Small intestine (tissue), 7 donors: ENCODE results near the gene LRRC55. TPM values are rescaled to one million over a fixed set of nuclear protein-coding genes. Genes with fewer than 3 reads are reported as not detected.

Experiments used
- DNase-seq, 2 donors: peaks; one replicate each; pipeline versions ENCODE4 v3.0.0 to v3.0.0-alpha.2; 2013
- FAIRE-seq: peaks from 2 replicates; lab custom pipeline; 2012; peaks lifted over from hg19 to GRCh38; lab: Jason Lieb, UNC
- H3K27ac ChIP-seq, 3 donors: one replicate each; pipeline ENCODE4 v1.5.1; 2013; ENCODE audit warnings: low read length in 2 of 3, mild to moderate bottlenecking in 2 of 3, control low read depth in 1 of 3, inconsistent platforms in 1 of 3, low read depth in 1 of 3, moderate library complexity in 1 of 3
- H3K27me3 ChIP-seq, 3 donors: one replicate each; pipeline ENCODE4 v1.6.1; 2013; ENCODE audit warnings: low read length in 3 of 3, inconsistent platforms in 1 of 3; ENCODE audit not compliant: control insufficient read depth in 3 of 3, insufficient read depth in 3 of 3
- H3K36me3 ChIP-seq, 3 donors: one replicate each; pipeline ENCODE4 v1.6.1; 2013; ENCODE audit warnings: low read length in 3 of 3, inconsistent platforms in 1 of 3, low read depth in 1 of 3, mild to moderate bottlenecking in 1 of 3, moderate library complexity in 1 of 3; ENCODE audit not compliant: control insufficient read depth in 3 of 3, insufficient read depth in 2 of 3
- H3K4me1 ChIP-seq, 3 donors: one replicate each; pipeline ENCODE4 v1.6.1; 2013; ENCODE audit warnings: low read length in 2 of 3, inconsistent platforms in 1 of 3, low read depth in 1 of 3, mild to moderate bottlenecking in 1 of 3, moderate library complexity in 1 of 3; ENCODE audit not compliant: control insufficient read depth in 3 of 3, insufficient read depth in 2 of 3
- H3K4me3 ChIP-seq, 3 donors: one replicate each; pipeline ENCODE4 v1.5.1; 2013; ENCODE audit warnings: low read length in 3 of 3, control low read depth in 1 of 3, inconsistent platforms in 1 of 3, low read depth in 1 of 3, mild to moderate bottlenecking in 1 of 3, moderate library complexity in 1 of 3
- H3K9me3 ChIP-seq, 2 donors: one replicate each; pipeline ENCODE4 v1.6.1; 2013; ENCODE audit warnings: low read depth in 1 of 2, low read length in 1 of 2; ENCODE audit not compliant: control insufficient read depth in 2 of 2, insufficient read depth in 1 of 2
- WGBS, 3 donors: extraction: QIAGEN DNeasy Blood & Tissue Kit; methylation state at CpG; one replicate each; pipeline ENCODE4 v1.1.7; 2013; 5-methylcytosine and 5-hydroxymethylcytosine counted together
- polyA plus RNA-seq, 4 donors: library from polyadenylated mRNA; stranded (reverse) in 3 of 4; unstranded in 1 of 4; fragments of 200-250 nt in 3 of 4; fragments of 120-200 nt in 1 of 4; gene quantifications; one replicate each; pipeline versions ENCODE4 v1.2.1 to v1.2.3, GENCODE V29; 2013
- donor health status: healthy with polysubstance abuse.
- donor health status: control.
- donor health status: control.
- donor health status: Bipolar disorder and iron deficiency.
- donor health status: healthy.

The LRRC55 gene
- polyA plus RNA-seq, 4 donors: 0.44 to 1.6 TPM; not detected in 2

DNA sequence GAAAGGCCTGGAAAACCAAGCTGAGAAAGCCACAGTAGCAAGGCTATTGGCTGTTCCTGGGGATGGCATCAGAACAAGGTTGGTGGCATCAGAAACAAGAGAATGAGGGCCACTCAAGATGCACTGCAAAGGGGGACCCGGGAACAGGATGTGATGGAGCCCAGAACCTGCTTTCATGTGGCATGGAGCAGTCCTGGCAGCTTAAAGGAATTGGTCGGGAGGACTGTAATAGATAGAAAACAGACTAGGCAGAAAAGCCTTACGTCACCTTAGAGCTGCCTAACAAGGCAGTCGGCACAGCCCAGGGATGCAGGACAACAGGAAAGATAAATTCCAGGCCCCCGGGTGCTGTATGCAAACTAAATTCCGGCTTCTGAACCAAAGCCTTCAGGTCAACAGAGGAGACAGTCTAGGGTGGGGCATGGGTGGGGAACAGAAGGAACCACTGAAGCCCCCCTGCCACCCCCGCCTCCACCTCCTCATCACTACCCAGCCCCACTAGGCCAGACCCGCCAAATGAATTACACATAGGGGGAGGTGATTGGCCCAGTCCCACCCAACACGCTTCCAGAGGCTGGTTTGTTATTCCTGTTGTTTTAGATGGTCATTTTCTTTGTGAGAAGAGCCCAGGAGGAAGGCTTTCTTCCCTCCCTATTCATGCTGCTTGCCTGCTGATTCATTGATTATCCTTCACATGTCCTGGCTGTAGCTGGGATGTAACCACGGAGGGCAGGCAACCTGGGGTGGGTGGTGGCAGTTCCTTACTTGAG, 25.7 kb upstream of the LRRC55 start:
- Histone ChIP-seq H3K9me3 (no peaks in the 10 kb centered on the region), H3K36me3 (no peaks in the 10 kb centered on the region), H3K27ac (no peak overlapping the region), H3K27me3 (peaks cover 0 to 7% (median 0%) of the 10 kb centered on the region in 3 donors), H3K4me3 (no peak overlapping the region), H3K4me1 (no peaks in the 10 kb centered on the region)
- FAIRE-seq: no peak
- WGBS, 3 donors: 48 to 62% (median 55%) methylated on average over 10 of the region's 10 CpGs
- no peak for DNase-seq

DNA sequence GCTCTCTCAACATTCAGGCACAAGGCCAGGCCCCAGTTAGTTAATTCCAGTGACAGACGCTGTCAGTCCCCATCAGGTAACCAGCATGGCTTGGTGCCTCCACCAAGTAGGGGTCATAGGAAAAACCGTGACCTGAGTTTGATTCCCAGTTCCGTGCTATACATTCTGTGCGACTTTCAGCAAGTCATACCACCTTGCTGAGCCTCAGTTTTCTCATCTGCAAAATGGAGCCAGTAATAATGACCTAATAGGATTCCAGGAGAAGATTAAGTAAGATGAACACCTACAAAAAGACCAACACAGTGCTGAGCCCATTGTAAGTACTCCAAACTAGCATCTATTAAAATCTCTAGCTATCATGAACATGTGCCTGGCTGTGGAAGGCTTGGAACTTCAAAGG, 24.8 kb upstream of the LRRC55 start:
- H3K4me3 ChIP-seq: no peak overlapping the region
- 83 to 90% (median 90%) methylated on average over 4 of the region's 4 CpGs for WGBS, 3 donors
- no peaks in the 10 kb centered on the region for H3K9me3 ChIP-seq
- peaks cover 0 to 7% (median 0%) of the 10 kb centered on the region in 3 donors for H3K27me3 ChIP-seq
- no peak overlapping the region for H3K27ac ChIP-seq
- no peaks in the 10 kb centered on the region for H3K36me3 ChIP-seq
- DNase-seq (no peak), FAIRE-seq (no peak)
- H3K4me1 ChIP-seq: no peaks in the 10 kb centered on the region

DNA sequence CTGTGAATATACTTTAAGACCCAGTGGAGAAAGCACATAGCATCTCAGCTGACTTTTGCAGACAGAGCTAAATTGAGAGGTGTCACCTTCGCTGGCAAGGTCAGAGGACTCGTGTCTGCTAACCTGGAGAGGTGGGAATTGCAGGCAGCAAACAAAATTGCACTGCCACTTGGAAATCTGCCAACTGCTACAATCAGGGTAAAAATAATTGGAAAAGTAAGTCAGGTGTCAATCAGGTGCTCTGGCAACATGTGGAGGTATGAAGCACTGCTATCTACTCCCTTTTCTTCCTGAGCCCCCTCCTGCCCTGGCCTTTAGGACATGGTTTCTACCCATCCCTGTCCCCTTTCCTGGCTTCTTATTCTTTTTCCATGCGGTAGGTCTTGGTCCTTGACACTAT, 24.1 kb upstream of the LRRC55 start:
- no peak for FAIRE-seq
- Histone ChIP-seq H3K9me3 (no peaks in the 10 kb centered on the region), H3K27me3 (peaks cover 0 to 7% (median 0%) of the 10 kb centered on the region in 3 donors), H3K27ac (no peak overlapping the region), H3K36me3 (no peaks in the 10 kb centered on the region), H3K4me3 (no peak overlapping the region), H3K4me1 (no peaks in the 10 kb centered on the region)
- WGBS, 3 donors: 47 to 58% (median 48%) methylated on average over 3 of the region's 3 CpGs
- no peak for DNase-seq

DNA sequence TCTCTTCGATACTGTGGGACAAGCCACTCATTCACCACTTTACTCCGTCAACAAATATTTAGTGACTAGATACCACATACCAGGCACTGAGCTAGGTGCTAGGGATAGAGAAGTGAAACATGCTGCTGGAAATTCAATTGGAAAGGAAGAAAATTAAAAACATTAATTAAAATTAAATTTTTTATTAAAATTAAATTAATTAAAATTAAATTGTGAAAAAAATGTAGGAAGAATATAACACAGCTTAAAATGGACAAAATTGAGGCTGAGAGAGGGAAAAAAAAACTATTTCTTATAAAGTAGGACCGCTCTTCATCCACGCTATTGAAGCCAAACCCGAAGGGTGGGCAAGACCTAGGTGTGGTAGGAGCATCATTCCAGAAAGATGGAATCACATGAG, 23.6 kb upstream of the LRRC55 start:
- Histone ChIP-seq H3K4me3 (no peak overlapping the region), H3K36me3 (no peaks in the 10 kb centered on the region), H3K9me3 (no peaks in the 10 kb centered on the region), H3K4me1 (no peaks in the 10 kb centered on the region), H3K27me3 (peaks cover 0 to 9% (median 0%) of the 10 kb centered on the region in 3 donors), H3K27ac (no peak overlapping the region)
- FAIRE-seq (no peak), DNase-seq (no peak)
- WGBS, 3 donors: 68 to 73% (median 69%) methylated on average over 5 of the region's 5 CpGs

DNA sequence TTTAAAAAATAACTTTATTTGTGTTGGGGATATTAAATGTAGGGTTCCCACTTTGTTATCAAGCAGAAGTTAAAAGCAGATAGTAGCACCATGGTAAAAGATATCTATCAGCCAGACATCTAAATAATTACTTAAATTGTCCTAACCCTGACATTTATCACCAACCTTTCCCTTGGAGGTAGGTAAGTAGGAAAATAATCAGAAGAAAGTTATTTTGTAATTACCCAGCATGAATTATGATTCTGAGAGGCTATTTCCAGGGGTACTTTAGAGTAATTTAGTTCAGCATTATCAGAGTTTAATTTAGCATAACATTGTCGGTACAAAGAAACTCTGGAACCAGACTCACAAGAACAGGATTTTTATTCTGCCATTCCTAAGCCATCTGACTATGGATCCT, 23.2 kb upstream of the LRRC55 start:
- WGBS, 3 donors: 70 to 86% (median 85%) methylated on average over 1 of the region's 1 CpG
- Histone ChIP-seq H3K4me3 (no peak overlapping the region), H3K27ac (no peak overlapping the region), H3K36me3 (no peaks in the 10 kb centered on the region), H3K27me3 (peaks cover 0 to 12% (median 0%) of the 10 kb centered on the region in 3 donors), H3K9me3 (no peaks in the 10 kb centered on the region), H3K4me1 (no peaks in the 10 kb centered on the region)
- DNase-seq: no peak
- FAIRE-seq: no peak

DNA sequence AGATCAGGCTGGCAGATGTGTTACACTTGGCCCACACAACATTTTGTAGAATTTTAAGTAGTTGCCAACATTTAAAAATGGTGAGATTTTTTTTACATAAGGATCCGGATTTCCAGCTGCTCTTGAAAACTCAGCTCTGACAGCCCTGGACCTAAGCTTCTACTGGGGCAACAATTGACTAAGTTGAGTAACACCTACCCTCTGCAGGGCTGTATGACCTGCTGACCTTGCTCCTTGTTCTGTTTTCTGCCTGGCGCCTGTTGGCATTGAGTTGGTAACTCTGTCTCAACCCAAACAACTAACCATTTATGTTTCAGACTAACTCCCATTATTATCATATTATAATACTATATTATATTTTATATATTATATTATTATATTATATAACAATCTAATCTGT, 21.1 kb upstream of the LRRC55 start:
- Histone ChIP-seq H3K9me3 (no peaks in the 10 kb centered on the region), H3K4me3 (no peak overlapping the region), H3K4me1 (no peaks in the 10 kb centered on the region), H3K36me3 (no peaks in the 10 kb centered on the region), H3K27ac (no peak overlapping the region), H3K27me3 (peaks cover 0 to 12% (median 0%) of the 10 kb centered on the region in 3 donors)
- FAIRE-seq (no peak), DNase-seq (no peak)
- WGBS, 3 donors: 81 to 82% (median 81%) methylated on average over 2 of the region's 2 CpGs

- Histone ChIP-seq H3K27ac (no peak overlapping the region), H3K4me1 (no peaks in the 10 kb centered on the region), H3K4me3 (no peak overlapping the region), H3K27me3 (peaks cover 0 to 8% (median 0%) of the 10 kb centered on the region in 3 donors), H3K9me3 (no peaks in the 10 kb centered on the region), H3K36me3 (no peaks in the 10 kb centered on the region)
- FAIRE-seq (no peak), DNase-seq (no peak)
- 31 to 61% (median 35%) methylated on average over 5 of the region's 5 CpGs for WGBS, 3 donors
These were observed 20.4 kb upstream of the LRRC55 start for GRCh38 chr11:57161351-57161750.

DNA sequence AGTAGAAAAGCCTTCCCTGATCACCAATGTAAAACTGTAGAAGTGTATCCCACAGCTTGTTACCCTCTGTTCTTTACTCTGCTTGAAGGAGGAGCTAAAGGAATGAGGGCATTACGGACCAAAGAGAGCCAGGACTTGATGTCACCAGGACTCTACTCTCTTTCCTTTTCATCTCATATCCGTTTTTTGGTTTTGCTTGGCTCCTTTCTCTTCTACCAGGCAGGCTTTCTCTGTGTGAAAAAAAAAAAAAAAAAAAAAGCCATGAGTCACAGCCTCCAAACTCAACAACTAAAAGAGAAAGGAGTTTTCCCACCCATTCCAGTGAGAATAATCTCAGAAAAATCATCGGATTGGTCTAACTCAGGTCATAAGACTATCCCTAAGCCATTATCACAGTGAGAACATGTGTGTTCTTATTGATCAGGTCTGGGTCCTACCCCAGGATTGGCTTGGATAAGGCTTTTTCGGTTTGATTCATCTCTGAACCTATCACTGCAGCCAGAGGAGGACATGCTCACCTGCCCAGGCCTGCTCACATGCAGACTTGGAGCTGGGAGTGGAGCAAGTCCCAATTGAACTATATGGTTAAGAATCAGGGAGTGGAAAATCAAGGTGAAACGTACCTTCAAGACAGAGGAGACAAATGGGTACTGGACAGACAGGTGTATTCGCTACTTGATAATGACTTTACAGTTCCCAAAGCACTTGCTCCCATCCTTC, 19.4 kb upstream of the LRRC55 start:
- WGBS, 3 donors: 59 to 70% (median 60%) methylated on average over 6 of the region's 6 CpGs
- FAIRE-seq (no peak), DNase-seq (no peak)
- Histone ChIP-seq H3K27me3 (peaks cover 0 to 8% (median 0%) of the 10 kb centered on the region in 3 donors), H3K27ac (no peak overlapping the region), H3K36me3 (no peaks in the 10 kb centered on the region), H3K4me3 (no peak overlapping the region), H3K9me3 (no peaks in the 10 kb centered on the region), H3K4me1 (no peaks in the 10 kb centered on the region)
